ENCODE results near the gene MED25.

The MED25 gene

DNA sequence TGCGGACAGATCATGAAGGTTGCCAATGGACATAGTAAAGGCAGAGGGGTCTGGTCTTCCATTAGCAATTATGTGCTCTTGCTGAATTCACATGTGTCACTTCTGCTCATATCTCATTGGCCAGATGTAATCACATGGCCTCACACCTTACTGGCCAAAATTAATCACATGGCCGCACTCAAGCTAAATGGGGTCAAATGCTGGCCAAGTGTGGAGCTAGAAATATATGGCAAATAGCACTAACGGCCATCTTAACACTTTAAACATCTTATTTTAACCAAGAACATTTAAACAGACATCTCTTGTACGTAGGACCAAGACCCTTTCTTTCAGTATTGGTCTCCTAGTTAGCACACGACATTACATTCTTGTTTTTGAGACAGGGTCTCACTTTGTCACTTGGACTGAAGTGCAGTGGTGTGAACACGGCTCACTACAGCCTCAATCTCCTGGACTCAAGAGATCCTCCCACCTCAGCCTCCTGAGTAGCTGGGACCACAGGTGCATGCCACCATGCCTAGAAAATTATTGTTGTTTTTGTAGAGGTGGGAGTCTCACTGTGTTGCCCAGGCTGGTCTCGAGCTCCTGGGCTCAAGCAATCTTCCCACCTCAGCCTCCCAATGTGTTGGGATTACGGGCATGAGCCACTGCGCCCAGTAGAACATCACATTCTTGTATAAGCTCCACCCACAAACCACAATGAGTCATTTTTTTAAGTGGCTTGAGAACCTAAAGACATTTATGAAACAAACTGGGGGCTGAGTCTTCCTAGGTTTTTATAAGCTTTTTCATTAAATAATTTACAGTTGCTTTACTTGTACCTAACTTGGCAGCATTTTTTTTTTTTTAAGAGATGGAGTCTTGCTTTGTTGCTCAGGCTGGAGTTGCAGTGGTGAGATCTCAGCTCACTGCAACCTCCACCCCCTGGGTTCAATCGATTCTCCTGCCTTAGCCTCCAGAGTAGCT is 29.9 kb downstream of the MED25 start:
- peaks cover 21% of the 10 kb centered on the region for H3K4me1 ChIP-seq (ENCODE audit: insufficient read depth, poor library complexity, severe bottlenecking)
- DNase-seq (ENCODE audit: low spot score) = no peak

GRCh38 chr19:49848938-49849337 is 30.8 kb downstream of the MED25 start:
- H3K27ac ChIP-seq (ENCODE audit: poor library complexity, severe bottlenecking) = peak overlapping the region; percentile 15
- no peaks in the 10 kb centered on the region for H3K9me3 ChIP-seq (ENCODE audit: severe bottlenecking)
- TF ChIP-seq, protein P1, sequence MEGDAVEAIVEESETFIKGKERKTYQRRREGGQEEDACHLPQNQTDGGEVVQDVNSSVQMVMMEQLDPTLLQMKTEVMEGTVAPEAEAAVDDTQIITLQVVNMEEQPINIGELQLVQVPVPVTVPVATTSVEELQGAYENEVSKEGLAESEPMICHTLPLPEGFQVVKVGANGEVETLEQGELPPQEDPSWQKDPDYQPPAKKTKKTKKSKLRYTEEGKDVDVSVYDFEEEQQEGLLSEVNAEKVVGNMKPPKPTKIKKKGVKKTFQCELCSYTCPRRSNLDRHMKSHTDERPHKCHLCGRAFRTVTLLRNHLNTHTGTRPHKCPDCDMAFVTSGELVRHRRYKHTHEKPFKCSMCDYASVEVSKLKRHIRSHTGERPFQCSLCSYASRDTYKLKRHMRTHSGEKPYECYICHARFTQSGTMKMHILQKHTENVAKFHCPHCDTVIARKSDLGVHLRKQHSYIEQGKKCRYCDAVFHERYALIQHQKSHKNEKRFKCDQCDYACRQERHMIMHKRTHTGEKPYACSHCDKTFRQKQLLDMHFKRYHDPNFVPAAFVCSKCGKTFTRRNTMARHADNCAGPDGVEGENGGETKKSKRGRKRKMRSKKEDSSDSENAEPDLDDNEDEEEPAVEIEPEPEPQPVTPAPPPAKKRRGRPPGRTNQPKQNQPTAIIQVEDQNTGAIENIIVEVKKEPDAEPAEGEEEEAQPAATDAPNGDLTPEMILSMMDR (IDR thresholded peaks at IDR 0.05; ENCODE audit: poor library complexity, severe bottlenecking) = no peak
- ATAC-seq (ENCODE audit: low read depth) = no peak
- H3K36me3 ChIP-seq (ENCODE audit: low read depth) = no peaks in the 10 kb centered on the region; the same call in 1 of the 2 replicates
- DNase-seq (ENCODE audit: low spot score) = no peak
- H3K4me1 ChIP-seq (ENCODE audit: insufficient read depth, poor library complexity, severe bottlenecking) = peaks cover 21% of the 10 kb centered on the region
- no peak overlapping the region for H3K4me3 ChIP-seq (ENCODE audit: severe bottlenecking)
- no peaks in the 10 kb centered on the region for H3K27me3 ChIP-seq (ENCODE audit: insufficient read depth, poor library complexity, severe bottlenecking)

More for the DNA sequence above, 29.9 kb downstream of the MED25 start:
- Histone ChIP-seq H3K4me3 (ENCODE audit: severe bottlenecking) (no peak overlapping the region), H3K36me3 (ENCODE audit: low read depth) (no peaks in the 10 kb centered on the region; the same call in 1 of the 2 replicates), H3K27ac (ENCODE audit: poor library complexity, severe bottlenecking) (peak overlapping the region; percentile 15), H3K27me3 (ENCODE audit: insufficient read depth, poor library complexity, severe bottlenecking) (no peaks in the 10 kb centered on the region), H3K9me3 (ENCODE audit: severe bottlenecking) (no peaks in the 10 kb centered on the region)
- peak; percentile 49 for ATAC-seq (ENCODE audit: low read depth)
- TF ChIP-seq, protein P1 (IDR thresholded peaks at IDR 0.05; ENCODE audit: poor library complexity, severe bottlenecking) = no peak

GRCh38 chr19:49849433-49850220 is 31.5 kb downstream of the MED25 start:
- TF ChIP-seq, protein P1 (IDR thresholded peaks at IDR 0.05; ENCODE audit: poor library complexity, severe bottlenecking) = no peak
- Histone ChIP-seq H3K9me3 (ENCODE audit: severe bottlenecking) (no peaks in the 10 kb centered on the region), H3K27ac (ENCODE audit: poor library complexity, severe bottlenecking) (peak overlapping the region; percentile 85), H3K4me1 (ENCODE audit: insufficient read depth, poor library complexity, severe bottlenecking) (peaks cover 21% of the 10 kb centered on the region), H3K4me3 (ENCODE audit: severe bottlenecking) (no peak overlapping the region), H3K36me3 (ENCODE audit: low read depth) (peaks cover 4% of the 10 kb centered on the region), H3K27me3 (ENCODE audit: insufficient read depth, poor library complexity, severe bottlenecking) (no peaks in the 10 kb centered on the region)
- no peak for DNase-seq (ENCODE audit: low spot score)
- ATAC-seq (ENCODE audit: low read depth) = no peak

DNA sequence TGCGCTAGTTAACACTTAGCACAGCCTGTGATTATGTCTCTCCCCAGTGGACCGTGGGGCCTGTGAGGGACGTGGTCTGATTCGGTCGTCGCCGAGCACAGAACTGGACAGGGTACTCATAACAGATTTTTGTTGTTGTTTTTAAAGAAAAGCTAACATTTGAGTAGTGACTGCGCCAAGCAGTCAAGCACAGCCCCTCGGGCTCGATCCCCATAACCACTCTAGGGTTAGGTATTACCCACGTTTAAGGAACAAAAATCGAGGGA is 32.1 kb downstream of the MED25 start:
- peak overlapping the region; percentile 100 for H3K4me3 ChIP-seq (ENCODE audit: severe bottlenecking)
- H3K27ac ChIP-seq (ENCODE audit: poor library complexity, severe bottlenecking) = peak overlapping the region; percentile 85
- no peaks in the 10 kb centered on the region for H3K9me3 ChIP-seq (ENCODE audit: severe bottlenecking)
- TF ChIP-seq, protein P1 (IDR thresholded peaks at IDR 0.05; ENCODE audit: poor library complexity, severe bottlenecking) = no peak
- ATAC-seq (ENCODE audit: low read depth) (no peak), DNase-seq (ENCODE audit: low spot score) (no peak)
- H3K27me3 ChIP-seq (ENCODE audit: insufficient read depth, poor library complexity, severe bottlenecking) = no peaks in the 10 kb centered on the region
- peaks cover 9% of the 10 kb centered on the region for H3K36me3 ChIP-seq (ENCODE audit: low read depth)
- peaks cover 21% of the 10 kb centered on the region for H3K4me1 ChIP-seq (ENCODE audit: insufficient read depth, poor library complexity, severe bottlenecking)
